Liver (tissue), 9 donors: ENCODE measurements around the gene PTPN23. TPM values are rescaled to one million over a fixed set of nuclear protein-coding genes. Genes with fewer than 3 reads are reported as not detected.

Experiments
- DNase-seq: peaks from one replicate; pipeline ENCODE4 v3.0.0-alpha.2; 2017; ENCODE audit warnings: low spot score
- H3K27ac ChIP-seq, 2 donors: one replicate each; pipeline ENCODE4 v1.7.0; 2013; ENCODE audit warnings: inconsistent platforms in 2 of 2, low read length in 2 of 2, control low read depth in 1 of 2, low read depth in 1 of 2, mild to moderate bottlenecking in 1 of 2
- H3K27me3 ChIP-seq, 4 donors: one replicate each; pipeline versions ENCODE4 v1.6.1 to v1.7.0; 2013; ENCODE audit warnings: low read length in 3 of 4, inconsistent platforms in 1 of 4, mild to moderate bottlenecking in 1 of 4, moderate library complexity in 1 of 4; ENCODE audit not compliant: control insufficient read depth in 4 of 4, insufficient read depth in 4 of 4
- H3K36me3 ChIP-seq, 4 donors: one replicate each; pipeline versions ENCODE4 v1.6.1 to v1.7.0; 2013; ENCODE audit warnings: low read length in 3 of 4, mild to moderate bottlenecking in 3 of 4, low read depth in 1 of 4, moderate library complexity in 1 of 4; ENCODE audit not compliant: control insufficient read depth in 4 of 4, insufficient read depth in 3 of 4
- H3K4me1 ChIP-seq, 4 donors: one replicate each; pipeline versions ENCODE4 v1.6.1 to v1.7.0; 2013; ENCODE audit warnings: low read length in 3 of 4, mild to moderate bottlenecking in 3 of 4, moderate library complexity in 1 of 4; ENCODE audit not compliant: control insufficient read depth in 4 of 4, insufficient read depth in 4 of 4
- H3K4me3 ChIP-seq, 3 donors: one replicate each; pipeline versions ENCODE4 v1.6.1 to v1.7.0; 2013; ENCODE audit warnings: low read length in 3 of 3, control low read depth in 1 of 3, low read depth in 1 of 3, mild to moderate bottlenecking in 1 of 3
- H3K9ac ChIP-seq, 2 donors: one replicate each; pipeline ENCODE4 v1.7.0; 2013; ENCODE audit warnings: low read length in 2 of 2, mild to moderate bottlenecking in 2 of 2, moderate library complexity in 2 of 2, control low read depth in 1 of 2, low read depth in 1 of 2
- H3K9me3 ChIP-seq, 4 donors: one replicate each; pipeline versions ENCODE4 v1.6.1 to v1.7.0; 2013; ENCODE audit warnings: low read length in 3 of 4; ENCODE audit not compliant: control insufficient read depth in 4 of 4
- EGR1 ChIP-seq, 2 donors: IDR thresholded peaks; 2 replicates each; pipeline ENCODE4 v1.6.1; 2016 to 2018; ENCODE audit warnings: antibody characterized with exemption in 2 of 2, low read depth in 2 of 2
- FOXA1 ChIP-seq: IDR thresholded peaks from 2 replicates; pipeline ENCODE4 v1.6.1; 2016; ENCODE audit warnings: antibody characterized with exemption
- FOXA2 ChIP-seq: IDR thresholded peaks from 2 replicates; pipeline ENCODE4 v1.6.1; 2016; ENCODE audit warnings: antibody characterized with exemption
- GABPA ChIP-seq, 2 donors: IDR thresholded peaks in 1 of 2; conservative IDR thresholded peaks in 1 of 2; 2 replicates each; pipeline ENCODE4 v1.6.1; 2016; ENCODE audit warnings: antibody characterized with exemption in 2 of 2, mild to moderate bottlenecking in 1 of 2, moderate library complexity in 1 of 2
- HNF4A ChIP-seq, 2 donors: conservative IDR thresholded peaks; 2 replicates each; pipeline ENCODE4 v1.6.1; 2016; ENCODE audit warnings: antibody characterized with exemption in 2 of 2, mild to moderate bottlenecking in 2 of 2
- HNF4G ChIP-seq: IDR thresholded peaks from 2 replicates; pipeline ENCODE4 v1.6.1; 2016; ENCODE audit warnings: antibody characterized with exemption
- JUND ChIP-seq, 2 donors: IDR thresholded peaks; 2 replicates each; pipeline ENCODE4 v1.6.1; 2016; ENCODE audit warnings: antibody characterized with exemption in 2 of 2
- NR2F2 ChIP-seq: IDR thresholded peaks from 2 replicates; pipeline ENCODE4 v1.6.1; 2016; ENCODE audit warnings: antibody characterized with exemption
- RAD21 ChIP-seq, 2 donors: IDR thresholded peaks; 2 replicates each; pipeline ENCODE4 v1.6.1; 2016; ENCODE audit warnings: antibody characterized with exemption in 2 of 2, mild to moderate bottlenecking in 2 of 2
- RXRA ChIP-seq, 2 donors: IDR thresholded peaks; 2 replicates each; pipeline ENCODE4 v1.6.1; 2017 to 2018; ENCODE audit warnings: antibody characterized with exemption in 2 of 2, mild to moderate bottlenecking in 1 of 2
- SP1 ChIP-seq: IDR thresholded peaks from 2 replicates; pipeline ENCODE4 v1.6.1; 2018; ENCODE audit warnings: antibody characterized with exemption, mild to moderate bottlenecking
- TAF1 ChIP-seq: conservative IDR thresholded peaks from 2 replicates; pipeline ENCODE4 v1.6.1; 2016; ENCODE audit warnings: antibody characterized with exemption, mild to moderate bottlenecking
- YY1 ChIP-seq: IDR thresholded peaks from 2 replicates; pipeline ENCODE4 v1.6.1; 2016; ENCODE audit warnings: antibody characterized with exemption, mild to moderate bottlenecking
- WGBS: extraction: QIAGEN DNeasy Blood & Tissue Kit; methylation state at CpG from one replicate; pipeline ENCODE4 v1.1.7; 2013; 5-methylcytosine and 5-hydroxymethylcytosine counted together
- polyA plus RNA-seq, 2 donors: library from polyadenylated mRNA; stranded (reverse) in 1 of 2; unstranded in 1 of 2; fragments of 200-250 nt in 1 of 2; fragments of >200 nt in 1 of 2; fragmentation: Nextera tagmentation in 1 of 2; extraction: Ambion mirVana in 1 of 2; gene quantifications; one replicate each; pipeline versions ENCODE4 v1.2.1 to v1.2.3, GENCODE V29; 2013 to 2015
- total RNA-seq, 2 donors: library from RNA; depleted of rRNA; stranded (reverse); fragments of >200 nt; gene quantifications; one replicate each; pipeline ENCODE4 v1.2.3, GENCODE V29; 2014
- TF ChIP-seq, protein P1 (sequence below): IDR thresholded peaks from 2 replicates; pipeline ENCODE4 v1.6.1; 2016; ENCODE audit warnings: antibody characterized with exemption
- TF ChIP-seq, protein P2 (sequence below): IDR thresholded peaks from 2 replicates; pipeline ENCODE4 v1.6.1; 2016; ENCODE audit warnings: antibody characterized with exemption, mild to moderate bottlenecking
- TF ChIP-seq, protein P3 (sequence below): fragments of 150-350 bp; IDR thresholded peaks from 2 replicates; pipeline ENCODE4 v1.5.1; 2017; ENCODE audit warnings: improper control_type of control experiment, low read depth, low read length; ENCODE audit not compliant: missing input control
- TF ChIP-seq, protein P4 (sequence below): IDR thresholded peaks from 2 replicates; pipeline ENCODE4 v1.6.1; 2016; ENCODE audit warnings: antibody characterized with exemption
- donor health status: healthy.
- donor health status: healthy.
- donor health status: healthy.
- donor health status: healthy.
- donor health status: healthy.

Gene PTPN23
- total and polyA plus RNA-seq, 4 donors: 3.8 to 84.4 (median 11.5) TPM

DNA sequence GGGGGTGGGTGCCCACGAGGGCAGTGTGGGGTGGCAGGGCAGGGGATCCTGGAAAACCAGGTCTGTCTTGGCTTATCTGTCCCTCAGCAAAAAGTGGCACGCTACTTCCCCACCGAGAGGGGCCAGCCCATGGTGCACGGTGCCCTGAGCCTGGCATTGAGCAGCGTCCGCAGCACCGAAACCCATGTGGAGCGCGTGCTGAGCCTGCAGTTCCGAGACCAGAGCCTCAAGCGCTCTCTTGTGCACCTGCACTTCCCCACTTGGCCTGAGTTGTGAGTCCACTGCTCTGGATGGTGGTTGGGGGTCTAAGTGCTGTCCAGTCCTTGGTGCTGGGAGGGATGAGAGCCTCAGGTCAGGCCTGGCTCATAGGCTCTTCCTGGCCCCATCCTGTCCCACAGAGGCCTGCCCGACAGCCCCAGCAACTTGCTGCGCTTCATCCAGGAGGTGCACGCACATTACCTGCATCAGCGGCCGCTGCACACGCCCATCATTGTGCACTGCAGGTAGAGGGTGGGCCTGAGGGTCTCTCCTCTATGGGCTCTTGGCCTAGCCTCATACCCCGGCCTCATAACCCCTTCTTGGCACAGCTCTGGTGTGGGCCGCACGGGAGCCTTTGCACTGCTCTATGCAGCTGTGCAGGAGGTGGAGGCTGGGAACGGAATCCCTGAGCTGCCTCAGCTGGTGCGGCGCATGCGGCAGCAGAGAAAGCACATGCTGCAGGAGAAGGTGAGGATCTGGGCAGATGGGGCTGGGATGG lies 31.1 kb downstream of the PTPN23 start:
- no peak overlapping the region for H3K4me3 ChIP-seq
- H3K9ac ChIP-seq: no peak overlapping the region
- no peaks in the 10 kb centered on the region for H3K4me1 ChIP-seq
- DNase-seq: no peak
- H3K36me3 ChIP-seq: peaks cover 24 to 88% (median 43%) of the 10 kb centered on the region in 4 donors
- no peaks in the 10 kb centered on the region for H3K9me3 ChIP-seq
- TF ChIP-seq, protein P1, sequence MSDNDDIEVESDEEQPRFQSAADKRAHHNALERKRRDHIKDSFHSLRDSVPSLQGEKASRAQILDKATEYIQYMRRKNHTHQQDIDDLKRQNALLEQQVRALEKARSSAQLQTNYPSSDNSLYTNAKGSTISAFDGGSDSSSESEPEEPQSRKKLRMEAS: no peak
- TF ChIP-seq TAF1 (no peak), FOXA2 (no peak), HNF4G (no peak), GABPA (IDR thresholded peaks at IDR 0.05 in 1 of 2, conservative IDR thresholded peaks at IDR 0.05 in 1 of 2) (no peak), SP1 (no peak), FOXA1 (no peak)
- TF ChIP-seq, protein P2, sequence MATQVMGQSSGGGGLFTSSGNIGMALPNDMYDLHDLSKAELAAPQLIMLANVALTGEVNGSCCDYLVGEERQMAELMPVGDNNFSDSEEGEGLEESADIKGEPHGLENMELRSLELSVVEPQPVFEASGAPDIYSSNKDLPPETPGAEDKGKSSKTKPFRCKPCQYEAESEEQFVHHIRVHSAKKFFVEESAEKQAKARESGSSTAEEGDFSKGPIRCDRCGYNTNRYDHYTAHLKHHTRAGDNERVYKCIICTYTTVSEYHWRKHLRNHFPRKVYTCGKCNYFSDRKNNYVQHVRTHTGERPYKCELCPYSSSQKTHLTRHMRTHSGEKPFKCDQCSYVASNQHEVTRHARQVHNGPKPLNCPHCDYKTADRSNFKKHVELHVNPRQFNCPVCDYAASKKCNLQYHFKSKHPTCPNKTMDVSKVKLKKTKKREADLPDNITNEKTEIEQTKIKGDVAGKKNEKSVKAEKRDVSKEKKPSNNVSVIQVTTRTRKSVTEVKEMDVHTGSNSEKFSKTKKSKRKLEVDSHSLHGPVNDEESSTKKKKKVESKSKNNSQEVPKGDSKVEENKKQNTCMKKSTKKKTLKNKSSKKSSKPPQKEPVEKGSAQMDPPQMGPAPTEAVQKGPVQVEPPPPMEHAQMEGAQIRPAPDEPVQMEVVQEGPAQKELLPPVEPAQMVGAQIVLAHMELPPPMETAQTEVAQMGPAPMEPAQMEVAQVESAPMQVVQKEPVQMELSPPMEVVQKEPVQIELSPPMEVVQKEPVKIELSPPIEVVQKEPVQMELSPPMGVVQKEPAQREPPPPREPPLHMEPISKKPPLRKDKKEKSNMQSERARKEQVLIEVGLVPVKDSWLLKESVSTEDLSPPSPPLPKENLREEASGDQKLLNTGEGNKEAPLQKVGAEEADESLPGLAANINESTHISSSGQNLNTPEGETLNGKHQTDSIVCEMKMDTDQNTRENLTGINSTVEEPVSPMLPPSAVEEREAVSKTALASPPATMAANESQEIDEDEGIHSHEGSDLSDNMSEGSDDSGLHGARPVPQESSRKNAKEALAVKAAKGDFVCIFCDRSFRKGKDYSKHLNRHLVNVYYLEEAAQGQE: no peak
- TF ChIP-seq, protein P3, sequence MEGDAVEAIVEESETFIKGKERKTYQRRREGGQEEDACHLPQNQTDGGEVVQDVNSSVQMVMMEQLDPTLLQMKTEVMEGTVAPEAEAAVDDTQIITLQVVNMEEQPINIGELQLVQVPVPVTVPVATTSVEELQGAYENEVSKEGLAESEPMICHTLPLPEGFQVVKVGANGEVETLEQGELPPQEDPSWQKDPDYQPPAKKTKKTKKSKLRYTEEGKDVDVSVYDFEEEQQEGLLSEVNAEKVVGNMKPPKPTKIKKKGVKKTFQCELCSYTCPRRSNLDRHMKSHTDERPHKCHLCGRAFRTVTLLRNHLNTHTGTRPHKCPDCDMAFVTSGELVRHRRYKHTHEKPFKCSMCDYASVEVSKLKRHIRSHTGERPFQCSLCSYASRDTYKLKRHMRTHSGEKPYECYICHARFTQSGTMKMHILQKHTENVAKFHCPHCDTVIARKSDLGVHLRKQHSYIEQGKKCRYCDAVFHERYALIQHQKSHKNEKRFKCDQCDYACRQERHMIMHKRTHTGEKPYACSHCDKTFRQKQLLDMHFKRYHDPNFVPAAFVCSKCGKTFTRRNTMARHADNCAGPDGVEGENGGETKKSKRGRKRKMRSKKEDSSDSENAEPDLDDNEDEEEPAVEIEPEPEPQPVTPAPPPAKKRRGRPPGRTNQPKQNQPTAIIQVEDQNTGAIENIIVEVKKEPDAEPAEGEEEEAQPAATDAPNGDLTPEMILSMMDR: no peak
- H3K27me3 ChIP-seq: no peaks in the 10 kb centered on the region
- WGBS: 95% methylated on average over 24 of the region's 24 CpGs
- no peak overlapping the region for H3K27ac ChIP-seq

DNA sequence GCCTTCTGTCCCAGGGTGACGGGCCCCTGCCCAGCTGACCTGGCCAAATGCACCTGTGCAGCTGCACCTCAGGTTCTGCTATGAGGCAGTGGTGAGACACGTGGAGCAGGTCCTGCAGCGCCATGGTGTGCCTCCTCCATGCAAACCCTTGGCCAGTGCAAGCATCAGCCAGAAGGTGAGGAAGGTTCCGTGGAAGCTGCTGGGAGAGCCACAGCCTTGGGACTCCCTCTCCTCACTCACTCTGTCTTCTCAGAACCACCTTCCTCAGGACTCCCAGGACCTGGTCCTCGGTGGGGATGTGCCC lies 31.6 kb downstream of the PTPN23 start:
- no peak for DNase-seq
- H3K4me1 ChIP-seq: no peaks in the 10 kb centered on the region
- H3K4me3 ChIP-seq: no peak overlapping the region
- H3K36me3 ChIP-seq: peaks cover 24 to 86% (median 42%) of the 10 kb centered on the region in 4 donors
- no peak overlapping the region for H3K27ac ChIP-seq
- no peaks in the 10 kb centered on the region for H3K27me3 ChIP-seq
- no peak overlapping the region for H3K9ac ChIP-seq
- WGBS: 90% methylated on average over 5 of the region's 5 CpGs
- H3K9me3 ChIP-seq: no peaks in the 10 kb centered on the region
- TF ChIP-seq, protein P1: no peak
- TF ChIP-seq, protein P2: no peak
- TF ChIP-seq, protein P3: no peak
- no peak for TF ChIP-seq NR2F2
- no peak for TF ChIP-seq JUND (IDR thresholded peaks at IDR 0.05)
- TF ChIP-seq RXRA (IDR thresholded peaks at IDR 0.05): no peak
- TF ChIP-seq, protein P4, sequence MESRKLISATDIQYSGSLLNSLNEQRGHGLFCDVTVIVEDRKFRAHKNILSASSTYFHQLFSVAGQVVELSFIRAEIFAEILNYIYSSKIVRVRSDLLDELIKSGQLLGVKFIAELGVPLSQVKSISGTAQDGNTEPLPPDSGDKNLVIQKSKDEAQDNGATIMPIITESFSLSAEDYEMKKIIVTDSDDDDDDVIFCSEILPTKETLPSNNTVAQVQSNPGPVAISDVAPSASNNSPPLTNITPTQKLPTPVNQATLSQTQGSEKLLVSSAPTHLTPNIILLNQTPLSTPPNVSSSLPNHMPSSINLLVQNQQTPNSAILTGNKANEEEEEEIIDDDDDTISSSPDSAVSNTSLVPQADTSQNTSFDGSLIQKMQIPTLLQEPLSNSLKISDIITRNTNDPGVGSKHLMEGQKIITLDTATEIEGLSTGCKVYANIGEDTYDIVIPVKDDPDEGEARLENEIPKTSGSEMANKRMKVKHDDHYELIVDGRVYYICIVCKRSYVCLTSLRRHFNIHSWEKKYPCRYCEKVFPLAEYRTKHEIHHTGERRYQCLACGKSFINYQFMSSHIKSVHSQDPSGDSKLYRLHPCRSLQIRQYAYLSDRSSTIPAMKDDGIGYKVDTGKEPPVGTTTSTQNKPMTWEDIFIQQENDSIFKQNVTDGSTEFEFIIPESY: no peak
- no peak for TF ChIP-seq FOXA2
- TF ChIP-seq EGR1 (IDR thresholded peaks at IDR 0.05; ENCODE audit: low read depth in 2 of 2): no peak
- no peak for TF ChIP-seq HNF4A (conservative IDR thresholded peaks at IDR 0.05)
- no peak for TF ChIP-seq YY1
- TF ChIP-seq FOXA1: no peak
- no peak for TF ChIP-seq SP1
- TF ChIP-seq TAF1: no peak
- no peak for TF ChIP-seq GABPA (IDR thresholded peaks at IDR 0.05 in 1 of 2, conservative IDR thresholded peaks at IDR 0.05 in 1 of 2)
- no peak for TF ChIP-seq RAD21 (IDR thresholded peaks at IDR 0.05)
- TF ChIP-seq HNF4G: no peak
